Measurements from ENCODE around the gene ZNF385D. TPM values are rescaled to one million over a fixed set of nuclear protein-coding genes. Genes with fewer than 3 reads are reported as not detected.

ZNF385D gene
- polyA plus RNA-seq, 1 of the 3 experiments (the other 2 are of a cell fraction), result 1.8 TPM

DNA sequence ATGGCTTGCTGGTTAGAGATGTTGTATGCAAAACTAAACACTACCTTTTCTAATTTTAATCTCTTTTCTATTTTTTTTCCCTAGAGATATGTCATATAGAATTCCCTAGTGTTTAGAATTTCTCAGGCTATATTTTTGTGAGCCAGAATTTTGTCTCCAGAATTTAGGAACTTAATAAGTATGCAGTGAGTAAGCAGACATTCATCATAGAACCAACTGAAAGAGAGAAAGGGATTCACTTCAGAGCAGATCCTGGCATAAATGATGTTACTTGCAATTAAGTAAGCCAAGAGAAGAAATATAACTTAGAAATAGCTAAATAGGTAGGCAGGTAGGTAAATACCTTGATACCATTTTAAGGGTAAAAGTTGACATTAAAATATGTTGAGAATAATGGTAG, 288.9 kb downstream of the ZNF385D start:
- H3K79me2 ChIP-seq (ENCODE audit: insufficient read depth), result no peaks in the 10 kb centered on the region
- ChIA-PET POLR2A (no interaction called here), CTCF (interaction anchor here (1.6 kb wide), 1 partner anchor 12 kb away, joined by 3 read pairs; no protein-coding TSS in a partner anchor)
- no peak overlapping the region for H3K4me2 ChIP-seq
- H3F3A ChIP-seq (replicated peaks; ENCODE audit: insufficient read depth), result no peaks in the 10 kb centered on the region
- TF ChIP-seq, protein P1, sequence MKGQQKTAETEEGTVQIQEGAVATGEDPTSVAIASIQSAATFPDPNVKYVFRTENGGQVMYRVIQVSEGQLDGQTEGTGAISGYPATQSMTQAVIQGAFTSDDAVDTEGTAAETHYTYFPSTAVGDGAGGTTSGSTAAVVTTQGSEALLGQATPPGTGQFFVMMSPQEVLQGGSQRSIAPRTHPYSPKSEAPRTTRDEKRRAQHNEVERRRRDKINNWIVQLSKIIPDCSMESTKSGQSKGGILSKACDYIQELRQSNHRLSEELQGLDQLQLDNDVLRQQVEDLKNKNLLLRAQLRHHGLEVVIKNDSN (IDR thresholded peaks at IDR 0.05; ENCODE audit: borderline replicate concordance, low read depth), result no peak
- TF ChIP-seq GABPA (IDR thresholded peaks at IDR 0.05; ENCODE audit: low read depth), result no peak
- TF ChIP-seq, protein P2, sequence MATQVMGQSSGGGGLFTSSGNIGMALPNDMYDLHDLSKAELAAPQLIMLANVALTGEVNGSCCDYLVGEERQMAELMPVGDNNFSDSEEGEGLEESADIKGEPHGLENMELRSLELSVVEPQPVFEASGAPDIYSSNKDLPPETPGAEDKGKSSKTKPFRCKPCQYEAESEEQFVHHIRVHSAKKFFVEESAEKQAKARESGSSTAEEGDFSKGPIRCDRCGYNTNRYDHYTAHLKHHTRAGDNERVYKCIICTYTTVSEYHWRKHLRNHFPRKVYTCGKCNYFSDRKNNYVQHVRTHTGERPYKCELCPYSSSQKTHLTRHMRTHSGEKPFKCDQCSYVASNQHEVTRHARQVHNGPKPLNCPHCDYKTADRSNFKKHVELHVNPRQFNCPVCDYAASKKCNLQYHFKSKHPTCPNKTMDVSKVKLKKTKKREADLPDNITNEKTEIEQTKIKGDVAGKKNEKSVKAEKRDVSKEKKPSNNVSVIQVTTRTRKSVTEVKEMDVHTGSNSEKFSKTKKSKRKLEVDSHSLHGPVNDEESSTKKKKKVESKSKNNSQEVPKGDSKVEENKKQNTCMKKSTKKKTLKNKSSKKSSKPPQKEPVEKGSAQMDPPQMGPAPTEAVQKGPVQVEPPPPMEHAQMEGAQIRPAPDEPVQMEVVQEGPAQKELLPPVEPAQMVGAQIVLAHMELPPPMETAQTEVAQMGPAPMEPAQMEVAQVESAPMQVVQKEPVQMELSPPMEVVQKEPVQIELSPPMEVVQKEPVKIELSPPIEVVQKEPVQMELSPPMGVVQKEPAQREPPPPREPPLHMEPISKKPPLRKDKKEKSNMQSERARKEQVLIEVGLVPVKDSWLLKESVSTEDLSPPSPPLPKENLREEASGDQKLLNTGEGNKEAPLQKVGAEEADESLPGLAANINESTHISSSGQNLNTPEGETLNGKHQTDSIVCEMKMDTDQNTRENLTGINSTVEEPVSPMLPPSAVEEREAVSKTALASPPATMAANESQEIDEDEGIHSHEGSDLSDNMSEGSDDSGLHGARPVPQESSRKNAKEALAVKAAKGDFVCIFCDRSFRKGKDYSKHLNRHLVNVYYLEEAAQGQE (IDR thresholded peaks at IDR 0.05; ENCODE audit: low read depth, low read length), result no peak
- no peak for TF ChIP-seq EP300 (IDR thresholded peaks at IDR 0.05; ENCODE audit: borderline replicate concordance in 1 of 2, low read depth in 1 of 2, low read length in 1 of 2)
- TF ChIP-seq, protein P3, sequence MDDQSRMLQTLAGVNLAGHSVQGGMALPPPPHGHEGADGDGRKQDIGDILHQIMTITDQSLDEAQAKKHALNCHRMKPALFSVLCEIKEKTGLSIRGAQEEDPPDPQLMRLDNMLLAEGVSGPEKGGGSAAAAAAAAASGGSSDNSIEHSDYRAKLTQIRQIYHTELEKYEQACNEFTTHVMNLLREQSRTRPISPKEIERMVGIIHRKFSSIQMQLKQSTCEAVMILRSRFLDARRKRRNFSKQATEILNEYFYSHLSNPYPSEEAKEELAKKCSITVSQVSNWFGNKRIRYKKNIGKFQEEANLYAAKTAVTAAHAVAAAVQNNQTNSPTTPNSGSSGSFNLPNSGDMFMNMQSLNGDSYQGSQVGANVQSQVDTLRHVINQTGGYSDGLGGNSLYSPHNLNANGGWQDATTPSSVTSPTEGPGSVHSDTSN (IDR thresholded peaks at IDR 0.05), result no peak
- TF ChIP-seq, protein P4, sequence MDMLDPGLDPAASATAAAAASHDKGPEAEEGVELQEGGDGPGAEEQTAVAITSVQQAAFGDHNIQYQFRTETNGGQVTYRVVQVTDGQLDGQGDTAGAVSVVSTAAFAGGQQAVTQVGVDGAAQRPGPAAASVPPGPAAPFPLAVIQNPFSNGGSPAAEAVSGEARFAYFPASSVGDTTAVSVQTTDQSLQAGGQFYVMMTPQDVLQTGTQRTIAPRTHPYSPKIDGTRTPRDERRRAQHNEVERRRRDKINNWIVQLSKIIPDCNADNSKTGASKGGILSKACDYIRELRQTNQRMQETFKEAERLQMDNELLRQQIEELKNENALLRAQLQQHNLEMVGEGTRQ (IDR thresholded peaks at IDR 0.05; ENCODE audit: borderline replicate concordance, low read depth, low read length), result no peak
- TF ChIP-seq MXI1 (IDR thresholded peaks at IDR 0.05; ENCODE audit: low read depth, low read length), result no peak
- TF ChIP-seq, protein P5, sequence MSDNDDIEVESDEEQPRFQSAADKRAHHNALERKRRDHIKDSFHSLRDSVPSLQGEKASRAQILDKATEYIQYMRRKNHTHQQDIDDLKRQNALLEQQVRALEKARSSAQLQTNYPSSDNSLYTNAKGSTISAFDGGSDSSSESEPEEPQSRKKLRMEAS (IDR thresholded peaks at IDR 0.05; ENCODE audit: low read depth), result no peak
- TF ChIP-seq, protein P6, sequence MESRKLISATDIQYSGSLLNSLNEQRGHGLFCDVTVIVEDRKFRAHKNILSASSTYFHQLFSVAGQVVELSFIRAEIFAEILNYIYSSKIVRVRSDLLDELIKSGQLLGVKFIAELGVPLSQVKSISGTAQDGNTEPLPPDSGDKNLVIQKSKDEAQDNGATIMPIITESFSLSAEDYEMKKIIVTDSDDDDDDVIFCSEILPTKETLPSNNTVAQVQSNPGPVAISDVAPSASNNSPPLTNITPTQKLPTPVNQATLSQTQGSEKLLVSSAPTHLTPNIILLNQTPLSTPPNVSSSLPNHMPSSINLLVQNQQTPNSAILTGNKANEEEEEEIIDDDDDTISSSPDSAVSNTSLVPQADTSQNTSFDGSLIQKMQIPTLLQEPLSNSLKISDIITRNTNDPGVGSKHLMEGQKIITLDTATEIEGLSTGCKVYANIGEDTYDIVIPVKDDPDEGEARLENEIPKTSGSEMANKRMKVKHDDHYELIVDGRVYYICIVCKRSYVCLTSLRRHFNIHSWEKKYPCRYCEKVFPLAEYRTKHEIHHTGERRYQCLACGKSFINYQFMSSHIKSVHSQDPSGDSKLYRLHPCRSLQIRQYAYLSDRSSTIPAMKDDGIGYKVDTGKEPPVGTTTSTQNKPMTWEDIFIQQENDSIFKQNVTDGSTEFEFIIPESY (IDR thresholded peaks at IDR 0.05; ENCODE audit: borderline replicate concordance, low read depth), result no peak
- no peak for TF ChIP-seq ELF1 (IDR thresholded peaks at IDR 0.05)
- TF ChIP-seq, protein P7, sequence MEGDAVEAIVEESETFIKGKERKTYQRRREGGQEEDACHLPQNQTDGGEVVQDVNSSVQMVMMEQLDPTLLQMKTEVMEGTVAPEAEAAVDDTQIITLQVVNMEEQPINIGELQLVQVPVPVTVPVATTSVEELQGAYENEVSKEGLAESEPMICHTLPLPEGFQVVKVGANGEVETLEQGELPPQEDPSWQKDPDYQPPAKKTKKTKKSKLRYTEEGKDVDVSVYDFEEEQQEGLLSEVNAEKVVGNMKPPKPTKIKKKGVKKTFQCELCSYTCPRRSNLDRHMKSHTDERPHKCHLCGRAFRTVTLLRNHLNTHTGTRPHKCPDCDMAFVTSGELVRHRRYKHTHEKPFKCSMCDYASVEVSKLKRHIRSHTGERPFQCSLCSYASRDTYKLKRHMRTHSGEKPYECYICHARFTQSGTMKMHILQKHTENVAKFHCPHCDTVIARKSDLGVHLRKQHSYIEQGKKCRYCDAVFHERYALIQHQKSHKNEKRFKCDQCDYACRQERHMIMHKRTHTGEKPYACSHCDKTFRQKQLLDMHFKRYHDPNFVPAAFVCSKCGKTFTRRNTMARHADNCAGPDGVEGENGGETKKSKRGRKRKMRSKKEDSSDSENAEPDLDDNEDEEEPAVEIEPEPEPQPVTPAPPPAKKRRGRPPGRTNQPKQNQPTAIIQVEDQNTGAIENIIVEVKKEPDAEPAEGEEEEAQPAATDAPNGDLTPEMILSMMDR (IDR thresholded peaks at IDR 0.05), result no peak
- TF ChIP-seq GATA2 (CRISPR knock-in tag; IDR thresholded peaks at IDR 0.05), result no peak
- TF ChIP-seq RXRA (IDR thresholded peaks at IDR 0.05; ENCODE audit: borderline replicate concordance, low read depth), result no peak
- no peak for TF ChIP-seq RCOR1 (IDR thresholded peaks at IDR 0.05; ENCODE audit: low read length)
- no peak for TF ChIP-seq MEF2A (IDR thresholded peaks at IDR 0.05; ENCODE audit: borderline replicate concordance, low read depth)
- no peak for TF ChIP-seq SIN3A (IDR thresholded peaks at IDR 0.05; ENCODE audit: borderline replicate concordance, low read depth, low read length)
- TF ChIP-seq FOXM1 (IDR thresholded peaks at IDR 0.05; ENCODE audit: low read depth), result no peak
- TF ChIP-seq CHD2 (IDR thresholded peaks at IDR 0.05; ENCODE audit: low read length, partially characterized antibody), result no peak
- TF ChIP-seq EZH2phosphoT487 (IDR thresholded peaks at IDR 0.05; ENCODE audit: borderline replicate concordance, low read depth), result no peak
- H3K27ac ChIP-seq (ENCODE audit: low read depth in 2 of 2, low read length in 1 of 2), result no peak overlapping the region
- H3K9me3 ChIP-seq, result no peaks in the 10 kb centered on the region
- no peaks in the 10 kb centered on the region for H3K36me3 ChIP-seq (replicated peaks in 1 of 2; ENCODE audit: control insufficient read depth in 1 of 2, insufficient read depth in 2 of 2, low read length in 1 of 2)
- no peak for DNase-seq
- H3K27me3 ChIP-seq (ENCODE audit: insufficient read depth), result no peaks in the 10 kb centered on the region
- H3K9me2 ChIP-seq, result no peaks in the 10 kb centered on the region
- H3K4me1 ChIP-seq (ENCODE audit: control insufficient read depth in 1 of 2, insufficient read depth in 2 of 2, low read depth in 1 of 2, low read length in 1 of 2), result no peaks in the 10 kb centered on the region
- H3K9ac ChIP-seq, result no peak overlapping the region
- no peak overlapping the region for H3K4me3 ChIP-seq (ENCODE audit: low read depth in 2 of 2, low read length in 1 of 2)
- H2AFZ ChIP-seq (ENCODE audit: low read depth), result no peak overlapping the region
- H4K20me1 ChIP-seq (ENCODE audit: insufficient read depth), result no peaks in the 10 kb centered on the region

All from SK-N-SH (cell line).